Neural progenitor cell (in vitro differentiated cells): ENCODE measurements around the gene EEF1G. TPM values are rescaled to one million over a fixed set of nuclear protein-coding genes. Genes with fewer than 3 reads are reported as not detected.

Experiments used
- DNase-seq: peaks from one replicate; pipeline ENCODE4 v3.0.0-alpha.2; 2016; ENCODE audit warnings: low spot score
- H2AFZ ChIP-seq: fragments of 200-600 bp; sonication (generic); replicated peaks from 2 replicates; pipeline ENCODE4 v1.6.1; 2016; ENCODE audit warnings: antibody characterized with exemption
- H3F3A ChIP-seq: fragments of 200-600 bp; sonication (generic); 2 replicates; pipeline ENCODE4 v1.6.1; 2016; ENCODE audit warnings: antibody characterized with exemption, low read depth
- H3K27ac ChIP-seq: fragments of 200-600 bp; sonication (generic); 2 replicates; pipeline ENCODE4 v1.5.1; 2016; ENCODE audit warnings: mild to moderate bottlenecking
- H3K27me3 ChIP-seq: fragments of 200-600 bp; sonication (generic); 2 replicates; pipeline ENCODE4 v1.6.1; 2016; ENCODE audit warnings: mild to moderate bottlenecking, moderate library complexity
- H3K36me3 ChIP-seq: fragments of 200-600 bp; sonication (generic); 2 replicates; pipeline ENCODE4 v1.5.1; 2016
- H3K4me1 ChIP-seq: fragments of 200-600 bp; sonication (generic); 2 replicates; pipeline ENCODE4 v1.6.1; 2016; ENCODE audit warnings: mixed run types
- H3K4me2 ChIP-seq: fragments of 200-600 bp; sonication (generic); 2 replicates; pipeline ENCODE4 v1.6.1; 2016
- H3K4me3 ChIP-seq: fragments of 200-600 bp; sonication (generic); 2 replicates; pipeline ENCODE4 v1.5.1; 2016
- H3K79me2 ChIP-seq: fragments of 200-600 bp; sonication (generic); 2 replicates; pipeline ENCODE4 v1.6.1; 2016; ENCODE audit warnings: low read depth
- H3K9ac ChIP-seq: fragments of 200-600 bp; sonication (generic); 2 replicates; pipeline ENCODE4 v1.6.1; 2016
- H3K9me3 ChIP-seq: fragments of 200-600 bp; sonication (generic); 2 replicates; pipeline ENCODE4 v1.5.1; 2016; ENCODE audit warnings: low read depth
- H4K20me1 ChIP-seq: fragments of 200-600 bp; sonication (generic); 2 replicates; pipeline ENCODE4 v1.6.1; 2016; ENCODE audit warnings: low read depth
- H3K27ac Mint-ChIP-seq: 3 replicates; pipeline ENCODE4 v1.8.0; 2021; ENCODE audit warnings: mixed read lengths
- H3K27me3 Mint-ChIP-seq: 2 replicates; pipeline ENCODE4 v1.8.0; 2022; ENCODE audit warnings: low read depth, mild to moderate bottlenecking, inconsistent platforms, moderate library complexity, mixed read lengths; ENCODE audit not compliant: insufficient read depth
- H3K36me3 Mint-ChIP-seq: 3 replicates; pipeline ENCODE4 v1.8.0; 2021; ENCODE audit warnings: mixed read lengths
- H3K4me1 Mint-ChIP-seq: 3 replicates; pipeline ENCODE4 v1.8.0; 2021; ENCODE audit warnings: mixed read lengths
- H3K4me3 Mint-ChIP-seq: 3 replicates; pipeline ENCODE4 v1.8.0; 2021; ENCODE audit warnings: mild to moderate bottlenecking, moderate library complexity, mixed read lengths
- H3K9me3 Mint-ChIP-seq: 3 replicates; pipeline ENCODE4 v1.8.0; 2020; ENCODE audit warnings: mixed read lengths
- EZH2 ChIP-seq: fragments of 200-600 bp; sonication (generic); IDR thresholded peaks from 2 replicates; pipeline ENCODE4 v1.6.1; 2017; ENCODE audit warnings: antibody characterized with exemption, mild to moderate bottlenecking, moderate library complexity
- EZH2phosphoT487 ChIP-seq: fragments of 200-600 bp; sonication (generic); IDR thresholded peaks from 2 replicates; pipeline ENCODE4 v1.6.1; 2017; ENCODE audit warnings: antibody characterized with exemption
- total RNA-seq: library from RNA; depleted of rRNA; stranded (reverse); fragments of >200 nt; gene quantifications from 2 replicates; pipeline ENCODE4 v1.2.3, GENCODE V29; 2015; ENCODE audit warnings: low replicate concordance
- TF ChIP-seq, protein P1 (sequence below): fragments of 200-600 bp; sonication (generic); IDR thresholded peaks from 2 replicates; pipeline ENCODE4 v1.5.1; 2017; ENCODE audit warnings: antibody characterized with exemption, mild to moderate bottlenecking

Gene EEF1G
- total RNA-seq, 1 donor from 2014 or later, result 2,358 TPM

DNA sequence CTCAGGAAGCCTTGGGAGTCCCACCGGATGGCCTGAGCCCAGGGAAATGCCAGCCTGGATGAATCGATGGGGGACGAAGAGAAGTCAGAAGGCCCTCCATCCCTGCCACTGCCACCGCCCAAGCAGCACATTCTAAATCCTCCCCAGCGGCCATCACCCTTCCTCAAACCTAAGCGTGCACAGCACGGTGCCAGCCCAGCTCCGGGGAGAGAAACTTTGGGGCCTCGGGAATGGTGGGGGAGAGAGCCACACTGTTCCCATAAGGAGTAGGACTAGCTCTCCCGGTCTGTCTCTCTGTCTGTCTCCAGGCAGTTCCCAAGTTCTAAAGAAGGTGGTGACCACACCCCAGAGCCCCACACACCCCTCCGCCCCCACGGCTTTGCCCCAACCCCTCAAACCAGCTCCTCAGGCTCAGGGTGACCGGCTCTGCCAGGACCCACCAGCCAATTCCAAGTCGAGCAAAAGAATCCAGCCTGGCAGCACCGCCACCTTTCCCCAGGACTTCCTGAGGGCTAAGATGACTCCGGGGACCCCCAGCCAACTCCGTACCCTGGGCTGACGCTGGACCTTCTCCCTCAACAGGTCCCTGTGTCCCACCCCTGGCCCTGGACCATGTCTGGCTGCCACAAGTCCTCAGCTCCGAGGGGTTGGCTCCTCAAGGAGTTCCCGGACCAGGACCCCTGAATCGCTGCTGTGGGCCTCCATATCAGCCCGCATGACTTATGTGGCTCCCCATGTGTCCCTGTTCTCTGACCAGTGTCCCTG lies 29.8 kb downstream of the EEF1G start:
- Histone ChIP-seq H3K27me3 (peaks cover 61% of the 10 kb centered on the region), H3K4me3 (no peak overlapping the region), H3K79me2 (no peaks in the 10 kb centered on the region), H3K27ac (no peak overlapping the region), H3K9me3 (no peaks in the 10 kb centered on the region), H3F3A (peaks cover 35% of the 10 kb centered on the region), H4K20me1 (peaks cover 25% of the 10 kb centered on the region), H3K9ac (no peak overlapping the region), H3K4me1 (peaks cover 24% of the 10 kb centered on the region), H3K4me2 (no peak overlapping the region), H3K36me3 (no peaks in the 10 kb centered on the region), H2AFZ (no peak overlapping the region)
- H3K27me3 Mint-ChIP-seq, result peaks cover 23% of the 10 kb centered on the region
- peak overlapping the region; percentile 92 for H3K4me3 Mint-ChIP-seq
- DNase-seq, result no peak
- H3K36me3 Mint-ChIP-seq, result no peaks in the 10 kb centered on the region
- peaks cover 70% of the 10 kb centered on the region for H3K4me1 Mint-ChIP-seq
- H3K27ac Mint-ChIP-seq, result no peak overlapping the region
- H3K9me3 Mint-ChIP-seq, result no peaks in the 10 kb centered on the region
- TF ChIP-seq, protein P1, sequence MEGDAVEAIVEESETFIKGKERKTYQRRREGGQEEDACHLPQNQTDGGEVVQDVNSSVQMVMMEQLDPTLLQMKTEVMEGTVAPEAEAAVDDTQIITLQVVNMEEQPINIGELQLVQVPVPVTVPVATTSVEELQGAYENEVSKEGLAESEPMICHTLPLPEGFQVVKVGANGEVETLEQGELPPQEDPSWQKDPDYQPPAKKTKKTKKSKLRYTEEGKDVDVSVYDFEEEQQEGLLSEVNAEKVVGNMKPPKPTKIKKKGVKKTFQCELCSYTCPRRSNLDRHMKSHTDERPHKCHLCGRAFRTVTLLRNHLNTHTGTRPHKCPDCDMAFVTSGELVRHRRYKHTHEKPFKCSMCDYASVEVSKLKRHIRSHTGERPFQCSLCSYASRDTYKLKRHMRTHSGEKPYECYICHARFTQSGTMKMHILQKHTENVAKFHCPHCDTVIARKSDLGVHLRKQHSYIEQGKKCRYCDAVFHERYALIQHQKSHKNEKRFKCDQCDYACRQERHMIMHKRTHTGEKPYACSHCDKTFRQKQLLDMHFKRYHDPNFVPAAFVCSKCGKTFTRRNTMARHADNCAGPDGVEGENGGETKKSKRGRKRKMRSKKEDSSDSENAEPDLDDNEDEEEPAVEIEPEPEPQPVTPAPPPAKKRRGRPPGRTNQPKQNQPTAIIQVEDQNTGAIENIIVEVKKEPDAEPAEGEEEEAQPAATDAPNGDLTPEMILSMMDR, result no peak
- peak; percentile 23 for TF ChIP-seq EZH2phosphoT487

DNA sequence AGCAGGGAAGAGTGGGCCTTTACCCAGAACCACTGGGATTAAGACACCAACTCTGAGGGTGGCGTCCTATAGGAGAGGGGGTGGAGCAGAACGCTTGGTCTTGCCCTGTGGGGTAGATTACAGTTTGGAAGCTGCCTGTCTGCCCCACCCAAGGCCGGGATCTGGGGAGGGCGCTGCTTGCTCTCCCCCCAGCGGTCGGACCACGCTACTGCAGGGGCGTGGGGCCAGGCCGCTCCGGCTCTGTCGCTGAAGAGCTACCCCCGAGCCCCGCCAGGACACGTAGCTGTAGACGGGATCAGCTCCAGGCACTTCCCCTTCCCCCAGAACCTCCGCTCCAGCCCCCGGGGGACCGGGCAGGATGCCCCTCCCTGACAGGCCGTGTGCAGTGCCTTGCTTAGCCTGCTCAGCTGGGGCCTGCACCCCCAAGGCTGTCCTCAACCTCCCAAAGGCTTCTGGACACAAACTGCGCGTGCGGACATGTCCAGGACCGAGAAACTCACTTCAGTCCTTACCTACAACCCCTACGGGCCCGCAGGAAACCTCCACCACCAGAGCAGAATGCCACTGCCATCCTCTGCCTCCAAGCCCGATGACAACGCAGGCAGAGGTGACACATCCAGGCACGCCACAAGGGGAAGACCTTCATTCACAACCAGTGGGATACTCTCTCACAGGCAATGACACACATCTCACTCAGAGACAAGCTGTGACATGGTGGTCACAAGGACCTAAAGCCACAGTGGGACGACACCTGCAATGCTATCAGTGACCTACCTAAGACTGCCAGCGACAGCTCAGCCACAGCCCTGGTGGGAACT lies 30.7 kb downstream of the EEF1G start:
- Mint-ChIP-seq H3K9me3 (no peaks in the 10 kb centered on the region), H3K4me1 (peaks cover 70% of the 10 kb centered on the region), H3K4me3 (peak overlapping the region; percentile 72), H3K27me3 (peaks cover 29% of the 10 kb centered on the region), H3K27ac (no peak overlapping the region), H3K36me3 (no peaks in the 10 kb centered on the region)
- H4K20me1 ChIP-seq, result peaks cover 25% of the 10 kb centered on the region
- H3F3A ChIP-seq, result peaks cover 27% of the 10 kb centered on the region
- peak overlapping the region; percentile 68 for H3K4me2 ChIP-seq
- H3K27me3 ChIP-seq, result peaks cover 52% of the 10 kb centered on the region
- DNase-seq, result peak; percentile 89
- H2AFZ ChIP-seq, result no peak overlapping the region
- no peak overlapping the region for H3K27ac ChIP-seq
- H3K9ac ChIP-seq, result no peak overlapping the region
- TF ChIP-seq EZH2phosphoT487 (no peak), EZH2 (no peak)
- TF ChIP-seq, protein P1, result peak; percentile 92
- no peaks in the 10 kb centered on the region for H3K9me3 ChIP-seq
- peak overlapping the region; percentile 22 for H3K4me3 ChIP-seq
- H3K4me1 ChIP-seq, result peaks cover 24% of the 10 kb centered on the region
- H3K79me2 ChIP-seq, result no peaks in the 10 kb centered on the region
- H3K36me3 ChIP-seq, result no peaks in the 10 kb centered on the region

DNA sequence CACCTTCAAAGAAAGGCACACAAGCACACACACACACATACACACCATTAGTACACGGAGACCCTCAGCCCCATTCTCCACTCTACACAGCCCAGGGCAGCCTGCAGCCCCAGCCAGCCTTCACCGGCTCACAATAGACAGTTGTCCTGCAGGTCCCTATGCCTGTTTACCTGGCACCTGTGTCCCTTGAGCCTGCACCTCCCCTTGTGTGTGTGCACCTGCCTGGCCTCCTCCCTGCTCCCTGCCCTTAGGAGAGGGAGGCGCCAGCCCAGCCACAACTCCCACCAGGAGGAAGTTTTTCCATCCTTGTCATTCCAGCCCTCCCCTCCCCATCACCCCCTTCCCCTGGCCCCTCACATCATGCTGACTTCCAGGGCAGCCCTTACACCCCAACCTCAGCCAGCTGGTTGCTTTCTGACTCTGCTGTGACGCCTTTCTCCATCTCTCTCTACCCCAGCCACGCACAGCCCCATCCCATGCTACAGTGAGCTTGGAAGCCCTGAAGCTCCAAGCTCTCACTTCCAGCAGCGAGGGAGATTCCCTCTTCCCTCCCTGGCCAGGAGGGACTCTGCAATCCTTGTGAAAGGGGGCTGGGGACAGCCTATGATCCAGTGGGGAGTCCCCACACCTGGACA lies 31.5 kb downstream of the EEF1G start:
- Histone ChIP-seq H3K9ac (no peak overlapping the region), H3K4me2 (peak overlapping the region; percentile 68), H3K9me3 (no peaks in the 10 kb centered on the region), H2AFZ (no peak overlapping the region), H3K27me3 (peaks cover 45% of the 10 kb centered on the region), H3K79me2 (no peaks in the 10 kb centered on the region), H3F3A (peaks cover 19% of the 10 kb centered on the region), H3K4me3 (peak overlapping the region; percentile 22), H4K20me1 (peaks cover 25% of the 10 kb centered on the region), H3K4me1 (peaks cover 18% of the 10 kb centered on the region), H3K27ac (no peak overlapping the region), H3K36me3 (no peaks in the 10 kb centered on the region)
- H3K4me1 Mint-ChIP-seq, result peaks cover 64% of the 10 kb centered on the region
- H3K36me3 Mint-ChIP-seq, result no peaks in the 10 kb centered on the region
- DNase-seq, result no peak
- H3K27me3 Mint-ChIP-seq, result peaks cover 24% of the 10 kb centered on the region
- peak overlapping the region; percentile 34 for H3K4me3 Mint-ChIP-seq
- H3K9me3 Mint-ChIP-seq, result no peaks in the 10 kb centered on the region
- TF ChIP-seq EZH2phosphoT487 (no peak), EZH2 (no peak)
- TF ChIP-seq, protein P1, result no peak
- no peak overlapping the region for H3K27ac Mint-ChIP-seq
